Kidney epithelial cell (primary cell): ENCODE results near the gene CAMSAP2. TPM values are rescaled to one million over a fixed set of nuclear protein-coding genes. Genes with fewer than 3 reads are reported as not detected.

Source experiments
- DNase-seq: peaks from one replicate; pipeline ENCODE4 v3.0.0-alpha.2; 2010; ENCODE audit warnings: low read depth
- H3K27me3 ChIP-seq: 2 replicates; pipeline ENCODE4 v1.6.0; 2011; ENCODE audit warnings: low read length; ENCODE audit not compliant: control insufficient read depth, insufficient read depth
- H3K36me3 ChIP-seq: 2 replicates; pipeline ENCODE4 v1.5.1; 2011; ENCODE audit warnings: low read length; ENCODE audit not compliant: control insufficient read depth, insufficient read depth
- H3K4me3 ChIP-seq: 2 replicates; pipeline ENCODE4 v1.5.1; 2011; ENCODE audit warnings: low read depth, mild to moderate bottlenecking, control low read depth, low read length
- total RNA-seq: library from RNA; depleted of rRNA; stranded (reverse); fragments of >200 nt; gene quantifications from 2 replicates; pipeline ENCODE4 v1.2.3, GENCODE V29; 2015
- TF ChIP-seq, protein P1 (sequence below): IDR thresholded peaks from 2 replicates; pipeline ENCODE4 v1.5.1; 2011; ENCODE audit warnings: mild to moderate bottlenecking, moderate library complexity, low read length, control low read depth, inconsistent platforms; ENCODE audit not compliant: insufficient read depth, poor library complexity, severe bottlenecking

CAMSAP2 gene
- total RNA-seq, 1 donor from 2014 or later = 31.9 TPM

DNA sequence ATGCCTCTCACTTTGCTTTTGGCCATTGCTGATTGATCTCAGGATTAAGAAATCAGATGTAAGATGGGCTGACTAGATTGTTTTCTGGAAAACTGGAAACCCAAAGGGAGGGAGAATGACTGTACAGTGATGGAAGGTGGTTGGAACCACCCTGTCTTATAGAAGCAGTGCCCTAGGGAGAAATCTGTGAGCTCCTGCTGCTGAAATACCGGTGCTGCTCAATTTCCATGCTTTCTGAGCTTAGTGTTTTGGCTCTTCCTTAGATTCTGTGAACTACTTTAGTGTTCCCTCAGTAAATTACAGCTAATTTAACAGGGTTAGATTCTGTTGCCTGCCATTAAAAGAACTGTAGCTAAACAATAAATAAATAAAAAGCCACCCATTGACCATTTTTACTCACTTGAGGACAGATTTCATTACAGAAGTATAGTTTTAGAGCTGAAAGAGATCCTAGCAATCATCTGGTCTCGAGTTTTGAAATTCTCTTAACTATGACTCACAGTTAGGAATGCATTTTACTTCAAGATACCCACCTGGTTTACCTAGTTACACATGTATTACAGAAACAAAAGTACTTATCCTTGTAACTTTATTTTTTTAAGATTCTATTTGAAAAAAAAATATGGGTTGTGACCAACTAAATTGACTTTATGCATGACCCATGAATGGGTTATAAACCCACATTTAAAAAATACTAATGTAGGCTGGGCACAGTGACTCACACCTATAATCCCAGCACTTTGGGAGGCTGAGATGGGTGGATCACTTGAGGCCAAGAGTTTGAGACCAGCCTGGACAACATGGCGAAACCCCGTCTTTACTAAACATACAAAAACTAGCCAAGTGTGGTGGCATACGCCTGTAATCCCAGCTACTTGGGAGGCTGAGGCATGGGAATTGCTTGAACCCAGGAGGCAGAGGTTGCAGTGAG lies 33.2 kb downstream of the CAMSAP2 start:
- peak; percentile 31 for DNase-seq
- TF ChIP-seq, protein P1, sequence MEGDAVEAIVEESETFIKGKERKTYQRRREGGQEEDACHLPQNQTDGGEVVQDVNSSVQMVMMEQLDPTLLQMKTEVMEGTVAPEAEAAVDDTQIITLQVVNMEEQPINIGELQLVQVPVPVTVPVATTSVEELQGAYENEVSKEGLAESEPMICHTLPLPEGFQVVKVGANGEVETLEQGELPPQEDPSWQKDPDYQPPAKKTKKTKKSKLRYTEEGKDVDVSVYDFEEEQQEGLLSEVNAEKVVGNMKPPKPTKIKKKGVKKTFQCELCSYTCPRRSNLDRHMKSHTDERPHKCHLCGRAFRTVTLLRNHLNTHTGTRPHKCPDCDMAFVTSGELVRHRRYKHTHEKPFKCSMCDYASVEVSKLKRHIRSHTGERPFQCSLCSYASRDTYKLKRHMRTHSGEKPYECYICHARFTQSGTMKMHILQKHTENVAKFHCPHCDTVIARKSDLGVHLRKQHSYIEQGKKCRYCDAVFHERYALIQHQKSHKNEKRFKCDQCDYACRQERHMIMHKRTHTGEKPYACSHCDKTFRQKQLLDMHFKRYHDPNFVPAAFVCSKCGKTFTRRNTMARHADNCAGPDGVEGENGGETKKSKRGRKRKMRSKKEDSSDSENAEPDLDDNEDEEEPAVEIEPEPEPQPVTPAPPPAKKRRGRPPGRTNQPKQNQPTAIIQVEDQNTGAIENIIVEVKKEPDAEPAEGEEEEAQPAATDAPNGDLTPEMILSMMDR = no peak
- Histone ChIP-seq H3K4me3 (no peak overlapping the region), H3K36me3 (no peaks in the 10 kb centered on the region), H3K27me3 (no peaks in the 10 kb centered on the region)

DNA sequence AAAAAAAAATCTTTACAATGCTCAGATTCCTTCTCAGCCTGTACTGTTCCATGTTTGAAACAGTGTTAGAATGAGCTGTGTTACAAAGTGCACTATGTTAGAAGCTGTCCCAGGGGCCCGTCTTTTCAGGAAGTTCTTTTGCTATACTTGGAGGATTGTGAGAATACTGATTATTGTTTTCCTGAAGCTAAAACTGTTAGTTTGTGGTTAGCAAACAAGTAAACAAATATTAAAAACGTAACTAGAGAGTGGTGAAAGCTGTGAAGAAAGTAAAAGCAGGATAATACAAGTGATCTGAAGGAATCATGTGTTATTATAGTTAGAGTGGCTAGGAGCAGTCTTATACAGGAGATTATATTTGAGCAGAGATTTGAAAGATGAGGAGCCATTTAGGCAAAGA lies 35.6 kb downstream of the CAMSAP2 start:
- DNase-seq = no peak
- no peaks in the 10 kb centered on the region for H3K36me3 ChIP-seq
- no peak overlapping the region for H3K4me3 ChIP-seq
- TF ChIP-seq, protein P1 = no peak
- H3K27me3 ChIP-seq = no peaks in the 10 kb centered on the region

DNA sequence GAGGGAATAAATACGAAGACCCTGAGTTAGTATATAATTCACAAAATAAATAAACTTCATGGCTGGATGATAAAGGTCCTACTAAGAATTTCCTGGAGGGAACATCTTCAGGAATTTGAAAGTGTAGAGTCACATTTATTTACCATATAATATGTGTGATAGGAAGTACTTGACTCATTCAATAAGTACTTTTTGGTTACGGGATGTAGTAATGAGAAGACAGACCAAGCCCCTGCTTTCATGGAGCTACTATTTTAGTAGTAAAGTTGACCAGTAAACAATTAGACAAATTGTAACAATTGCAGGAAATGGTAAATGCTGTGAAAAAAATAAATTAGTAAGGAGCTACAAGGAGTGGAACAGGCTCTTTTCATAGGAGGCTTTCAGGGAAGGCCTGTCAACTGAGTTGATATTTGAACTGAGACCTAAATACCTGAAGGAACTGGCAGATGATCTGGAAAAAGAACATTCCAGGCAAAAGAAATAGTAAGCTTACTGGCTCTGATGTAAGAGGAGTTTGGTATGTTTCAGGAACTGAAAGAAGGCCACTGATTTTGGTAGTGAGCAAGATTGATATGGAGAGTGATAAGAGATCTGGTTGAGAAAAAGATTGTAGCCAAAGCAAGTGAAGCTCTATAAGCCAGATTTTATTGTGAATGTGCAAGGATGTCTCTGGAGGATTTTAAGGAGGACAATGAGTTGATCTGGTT lies 36.2 kb downstream of the CAMSAP2 start:
- H3K27me3 ChIP-seq = no peaks in the 10 kb centered on the region
- no peak overlapping the region for H3K4me3 ChIP-seq
- H3K36me3 ChIP-seq = no peaks in the 10 kb centered on the region
- TF ChIP-seq, protein P1 = no peak
- no peak for DNase-seq

DNA sequence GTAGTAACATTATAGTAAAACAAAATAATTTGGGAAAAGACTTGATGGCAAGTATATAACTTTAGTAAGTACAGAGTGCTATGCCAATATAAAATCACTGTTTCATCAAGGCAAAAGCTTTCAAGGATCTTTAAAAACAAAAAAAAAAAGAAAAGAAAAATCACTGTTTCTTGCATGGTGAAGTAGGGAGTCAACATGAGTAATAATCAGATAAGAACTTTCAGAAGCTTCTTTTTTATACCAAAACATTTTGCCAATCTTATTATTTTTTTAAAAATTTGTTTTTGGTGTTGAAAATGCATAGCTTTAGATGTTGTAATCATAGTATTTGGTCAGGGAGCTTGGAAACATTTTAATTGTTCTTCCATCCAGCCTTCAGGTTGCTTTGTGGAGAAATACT lies 37.2 kb downstream of the CAMSAP2 start:
- no peaks in the 10 kb centered on the region for H3K36me3 ChIP-seq
- H3K4me3 ChIP-seq = no peak overlapping the region
- TF ChIP-seq, protein P1 = no peak
- H3K27me3 ChIP-seq = no peaks in the 10 kb centered on the region
- DNase-seq = no peak

DNA sequence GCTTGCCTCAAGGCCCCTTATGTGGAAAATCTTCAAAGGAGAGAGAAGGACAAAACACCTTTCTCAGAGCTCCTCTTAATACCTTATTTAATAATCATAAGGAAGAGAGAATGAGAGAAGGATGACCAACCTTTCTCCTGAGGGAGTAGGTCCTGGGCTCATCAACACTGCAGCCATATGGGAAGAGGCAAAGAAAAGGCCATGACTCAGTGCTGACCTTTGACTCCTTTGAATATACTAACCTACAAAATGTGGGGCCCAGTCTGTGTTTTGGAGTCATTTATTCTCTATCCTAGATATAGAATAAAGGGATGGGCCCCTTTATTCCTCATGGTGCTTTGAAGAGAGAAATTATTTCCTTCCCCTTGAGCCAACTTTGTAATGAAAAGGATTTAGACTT lies 38.3 kb downstream of the CAMSAP2 start:
- Histone ChIP-seq H3K4me3 (no peak overlapping the region), H3K27me3 (no peaks in the 10 kb centered on the region), H3K36me3 (no peaks in the 10 kb centered on the region)
- TF ChIP-seq, protein P1 = no peak
- DNase-seq = no peak
